HepG2 (cell line): Measurements from ENCODE around the gene ACTR1A. TPM values are rescaled to one million over a fixed set of nuclear protein-coding genes. Genes with fewer than 3 reads are reported as not detected.
A peak's percentile ranks its signal among the peaks of the same experiment; 100 is the strongest.

Experiments
- AFF4 ChIP-seq: sonication (generic); formaldehyde crosslinking; IDR thresholded peaks from 2 replicates; pipeline ENCODE4 v1.4.0; 2020; ENCODE audit warnings: missing genetic modification reagents
- BORCS8-MEF2B ChIP-seq: sonication (generic); formaldehyde crosslinking; IDR thresholded peaks from 2 replicates; pipeline ENCODE4 v1.8.0; 2022; ENCODE audit warnings: mild to moderate bottlenecking, missing genetic modification reagents
- CSRNP2 ChIP-seq: sonication (generic); formaldehyde crosslinking; conservative IDR thresholded peaks from 2 replicates; pipeline ENCODE4 v1.8.0; 2022; ENCODE audit warnings: low read depth, missing genetic modification reagents
- GTF3A ChIP-seq: sonication (generic); formaldehyde crosslinking; conservative IDR thresholded peaks from 2 replicates; pipeline ENCODE4 v1.4.0; 2020; ENCODE audit warnings: mild to moderate bottlenecking, missing genetic modification reagents
- KLF9 ChIP-seq: IDR thresholded peaks from 2 replicates; pipeline ENCODE4 v1.6.1; 2016; ENCODE audit warnings: low read depth
- MNT ChIP-seq: fragments of 450-650 bp; IDR thresholded peaks from 2 replicates; pipeline ENCODE4 v1.6.1; 2016
- MTF1 ChIP-seq: sonication (generic); formaldehyde crosslinking; IDR thresholded peaks from 2 replicates; pipeline ENCODE4 v1.5.0; 2020; ENCODE audit warnings: missing genetic modification reagents
- MYC ChIP-seq: sonication (generic); formaldehyde crosslinking; IDR thresholded peaks from 2 replicates; pipeline ENCODE4 v1.9.0; 2021; ENCODE audit warnings: missing genetic modification reagents, borderline replicate concordance
- MZF1 ChIP-seq: sonication (generic); formaldehyde crosslinking; IDR thresholded peaks from 2 replicates; pipeline ENCODE4 v1.8.1; 2023; ENCODE audit warnings: mild to moderate bottlenecking, missing genetic modification reagents, borderline replicate concordance
- NR1H2 ChIP-seq: sonication (generic); formaldehyde crosslinking; IDR thresholded peaks from 2 replicates; pipeline ENCODE4 v1.8.1; 2022; ENCODE audit warnings: low read depth, missing genetic modification reagents, borderline replicate concordance
- NR2F6 ChIP-seq, 2 experiments: IDR thresholded peaks; 2 replicates each; pipeline ENCODE4 v1.6.1; 2016; ENCODE audit warnings: antibody characterized with exemption in 1 of 2, mild to moderate bottlenecking in 1 of 2
- PHF20 ChIP-seq: sonication (generic); formaldehyde crosslinking; IDR thresholded peaks from 2 replicates; pipeline ENCODE4 v1.5.0; 2020; ENCODE audit warnings: mild to moderate bottlenecking, missing genetic modification reagents
- RAD51 ChIP-seq: fragments of 450-650 bp; IDR thresholded peaks from 2 replicates; pipeline ENCODE4 v1.6.1; 2016; ENCODE audit warnings: borderline replicate concordance
- RBAK ChIP-seq: sonication (generic); formaldehyde crosslinking; IDR thresholded peaks from 2 replicates; pipeline ENCODE4 v1.5.1; 2020; ENCODE audit warnings: mild to moderate bottlenecking, missing genetic modification reagents
- REL ChIP-seq: sonication (generic); formaldehyde crosslinking; conservative IDR thresholded peaks from 2 replicates; pipeline ENCODE4 v1.8.0; 2022; ENCODE audit warnings: mild to moderate bottlenecking, missing genetic modification reagents, moderate library complexity
- RNF2 ChIP-seq: fragments of 450-650 bp; conservative IDR thresholded peaks from 2 replicates; pipeline ENCODE4 v1.6.1; 2016; ENCODE audit warnings: low read depth
- SIX4 ChIP-seq: sonication (generic); formaldehyde crosslinking; IDR thresholded peaks from 2 replicates; pipeline ENCODE4 v1.4.0; 2020; ENCODE audit warnings: missing genetic modification reagents
- XRCC5 ChIP-seq: fragments of 200-400 bp; formaldehyde crosslinking; optimal IDR thresholded peaks from 2 replicates; pipeline ENCODE3; 2017; ENCODE audit warnings: mild to moderate bottlenecking, low read length
- ZNF224 ChIP-seq: sonication (generic); formaldehyde crosslinking; IDR thresholded peaks from 2 replicates; pipeline ENCODE4 v1.5.0; 2020; ENCODE audit warnings: mild to moderate bottlenecking, missing genetic modification reagents
- ZNF234 ChIP-seq: sonication (generic); formaldehyde crosslinking; conservative IDR thresholded peaks from 2 replicates; pipeline ENCODE4 v1.5.1; 2020; ENCODE audit warnings: mild to moderate bottlenecking, missing genetic modification reagents
- ZNF709 ChIP-seq: sonication (generic); formaldehyde crosslinking; IDR thresholded peaks from 2 replicates; pipeline ENCODE4 v1.5.0; 2020; ENCODE audit warnings: mild to moderate bottlenecking, missing genetic modification reagents
- ZSCAN25 ChIP-seq: sonication (generic); formaldehyde crosslinking; IDR thresholded peaks from 2 replicates; pipeline ENCODE4 v1.8.0; 2022; ENCODE audit warnings: mild to moderate bottlenecking, missing genetic modification reagents
- polyA plus RNA-seq, 8 experiments: library from polyadenylated mRNA; depleted of rRNA in 3 of 8; stranded (reverse) in 7 of 8; unstranded in 1 of 8; fragments of >200 nt; fragmentation: Illumina TruSeq in 4 of 8; extraction: Trizol in 4 of 8; gene quantifications; 2 replicates each; pipeline versions ENCODE4 v1.2.1 to v1.2.3, GENCODE V29; 2011 to 2016; ENCODE audit warnings: low read depth in 4 of 8, missing spikeins in 1 of 8, mixed read lengths in 1 of 8; ENCODE audit not compliant: insufficient read depth in 1 of 8
- total RNA-seq, 5 experiments: library from RNA; depleted of rRNA; stranded (reverse); fragments of >200 nt; fragmentation: Illumina TruSeq; extraction: Trizol; gene quantifications; 2 replicates each; pipeline ENCODE4 v1.2.3, GENCODE V29; 2016; ENCODE audit warnings: low read depth in 1 of 5
- TF ChIP-seq, protein P1 (sequence below): sonication (generic); formaldehyde crosslinking; IDR thresholded peaks from 2 replicates; pipeline ENCODE4 v1.9.0; 2022; ENCODE audit warnings: missing genetic modification reagents, mild to moderate bottlenecking, borderline replicate concordance

ACTR1A gene
- total and polyA plus RNA-seq, 2 of the 13 experiments (the other 11 are each of a cell fraction or from before 2014, with no cell fraction given) = 59.6 to 62.8 TPM

- no peak for TF ChIP-seq NR1H2 (CRISPR knock-in tag)
- TF ChIP-seq NR2F6 (IDR thresholded peaks at IDR 0.05) = peak; percentile 46; the same call in 1 of the 2 replicates
- peak; percentile 46; the same call in 1 of the 2 replicates for TF ChIP-seq NR2F6 (CRISPR knock-in tag; IDR thresholded peaks at IDR 0.05)
- TF ChIP-seq KLF9 = no peak
- TF ChIP-seq CSRNP2 (CRISPR knock-in tag) = no peak
- no peak for TF ChIP-seq SIX4
- TF ChIP-seq BORCS8-MEF2B (CRISPR knock-in tag) = peak; percentile 49; the same call in 1 of the 2 replicates
- TF ChIP-seq ZSCAN25 (CRISPR knock-in tag) = peak; percentile 78
- no peak for TF ChIP-seq REL (CRISPR knock-in tag)
- TF ChIP-seq MYC (CRISPR knock-in tag) = 0 out of 2 replicates have a peak, but pooled peaks have one; percentile 30
- no peak for TF ChIP-seq GTF3A
- no peak for TF ChIP-seq RAD51
- TF ChIP-seq, protein P1, sequence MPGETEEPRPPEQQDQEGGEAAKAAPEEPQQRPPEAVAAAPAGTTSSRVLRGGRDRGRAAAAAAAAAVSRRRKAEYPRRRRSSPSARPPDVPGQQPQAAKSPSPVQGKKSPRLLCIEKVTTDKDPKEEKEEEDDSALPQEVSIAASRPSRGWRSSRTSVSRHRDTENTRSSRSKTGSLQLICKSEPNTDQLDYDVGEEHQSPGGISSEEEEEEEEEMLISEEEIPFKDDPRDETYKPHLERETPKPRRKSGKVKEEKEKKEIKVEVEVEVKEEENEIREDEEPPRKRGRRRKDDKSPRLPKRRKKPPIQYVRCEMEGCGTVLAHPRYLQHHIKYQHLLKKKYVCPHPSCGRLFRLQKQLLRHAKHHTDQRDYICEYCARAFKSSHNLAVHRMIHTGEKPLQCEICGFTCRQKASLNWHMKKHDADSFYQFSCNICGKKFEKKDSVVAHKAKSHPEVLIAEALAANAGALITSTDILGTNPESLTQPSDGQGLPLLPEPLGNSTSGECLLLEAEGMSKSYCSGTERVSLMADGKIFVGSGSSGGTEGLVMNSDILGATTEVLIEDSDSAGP (CRISPR knock-in tag) = peak; percentile 77; the same call in 1 of the 2 replicates
- TF ChIP-seq MZF1 (CRISPR knock-in tag) = no peak
- no peak for TF ChIP-seq RBAK (CRISPR knock-in tag)
- no peak for TF ChIP-seq RNF2
- no peak for TF ChIP-seq ZNF709 (CRISPR knock-in tag)
- TF ChIP-seq AFF4 = no peak
- TF ChIP-seq MTF1 = no peak
- no peak for TF ChIP-seq ZNF234 (CRISPR knock-in tag)
- TF ChIP-seq ZNF224 = no peak
- TF ChIP-seq MNT = no peak
- TF ChIP-seq PHF20 (CRISPR knock-in tag) = peak; percentile 36
- peak; percentile 65 for TF ChIP-seq XRCC5
Measured at GRCh38 chr10:102434394-102435132, 67.9 kb downstream of the ACTR1A start (continued).
